Measurements from ENCODE around the gene UBE2G2. TPM values are rescaled to one million over a fixed set of nuclear protein-coding genes. Genes with fewer than 3 reads are reported as not detected.

Gene UBE2G2
- total and polyA plus RNA-seq, 2 experiments from 2014 or later, result 39.1 to 64.4 TPM

- peaks cover 91% of the 10 kb centered on the region for H3K79me2 ChIP-seq (ENCODE audit: insufficient read depth)
These were observed 22.6 kb downstream of the UBE2G2 start for GRCh38 chr21:44778983-44779382.

GRCh38 chr21:44778499-44778911, 23.1 kb downstream of the UBE2G2 start:
- no peak overlapping the region for H3K4me2 ChIP-seq (ENCODE audit: unreplicated experiment)
- H3K4me3 ChIP-seq, result no peak overlapping the region
- no peak overlapping the region for H2AFZ ChIP-seq
- H4K20me1 ChIP-seq (ENCODE audit: insufficient read depth), result 0 out of 2 replicates have a peak, but pooled peaks cover 5% of the 10 kb centered on the region
- no peak overlapping the region for H3K9ac ChIP-seq
- H3K27ac ChIP-seq, result no peak overlapping the region
- H3K27me3 ChIP-seq (replicated peaks; ENCODE audit: insufficient read depth), result no peaks in the 10 kb centered on the region
- in situ Hi-C loops (cut with MboI), result no loop called here
- DNase-seq, result no peak
- H3K79me2 ChIP-seq (ENCODE audit: insufficient read depth), result peaks cover 87% of the 10 kb centered on the region
- no peaks in the 10 kb centered on the region for H3K9me3 ChIP-seq (ENCODE audit: low read depth)
- H3K36me3 ChIP-seq (ENCODE audit: low read depth), result peaks cover 26% of the 10 kb centered on the region
- TF ChIP-seq EZH2phosphoT487 (IDR thresholded peaks at IDR 0.05; ENCODE audit: insufficient read depth, low read depth) (no peak), EZH2 (IDR thresholded peaks at IDR 0.05; ENCODE audit: insufficient read depth, poor library complexity, severe bottlenecking) (no peak)
- 92 to 94% methylated on average over 8 of the region's 8 CpGs for WGBS, 2 experiments (ENCODE audit: low coverage in 1 of 2, low lambda C conversion rate in 2 of 2, missing lambda C conversion rate in 2 of 2)
- H3K4me1 ChIP-seq (ENCODE audit: insufficient read depth), result no peaks in the 10 kb centered on the region
- no peaks in the 10 kb centered on the region for H3F3A ChIP-seq (ENCODE audit: insufficient read depth)
- H3K9me2 ChIP-seq (ENCODE audit: insufficient read depth), result no peaks in the 10 kb centered on the region

More at GRCh38 chr21:44778983-44779382, 22.6 kb downstream of the UBE2G2 start:
- H3K9me3 ChIP-seq (ENCODE audit: low read depth), result no peaks in the 10 kb centered on the region
- H3K36me3 ChIP-seq (ENCODE audit: low read depth), result peaks cover 22% of the 10 kb centered on the region
- H3K9me2 ChIP-seq (ENCODE audit: insufficient read depth), result no peaks in the 10 kb centered on the region
- no peak overlapping the region for H3K9ac ChIP-seq
- no peaks in the 10 kb centered on the region for H3K4me1 ChIP-seq (ENCODE audit: insufficient read depth)
- 96 to 99% methylated on average over 6 of the region's 6 CpGs for WGBS, 2 experiments (ENCODE audit: low coverage in 1 of 2, low lambda C conversion rate in 2 of 2, missing lambda C conversion rate in 2 of 2)
- no peaks in the 10 kb centered on the region for H3K27me3 ChIP-seq (replicated peaks; ENCODE audit: insufficient read depth)
- no peak overlapping the region for H3K4me3 ChIP-seq
- no peak for DNase-seq
- no peak overlapping the region for H3K27ac ChIP-seq
- in situ Hi-C loops (cut with MboI), result no loop called here
- no peak overlapping the region for H2AFZ ChIP-seq
- TF ChIP-seq EZH2 (IDR thresholded peaks at IDR 0.05; ENCODE audit: insufficient read depth, poor library complexity, severe bottlenecking), result no peak
- H4K20me1 ChIP-seq (ENCODE audit: insufficient read depth), result 0 out of 2 replicates have a peak, but pooled peaks cover 5% of the 10 kb centered on the region
- H3F3A ChIP-seq (ENCODE audit: insufficient read depth), result no peaks in the 10 kb centered on the region
- no peak overlapping the region for H3K4me2 ChIP-seq (ENCODE audit: unreplicated experiment)

- no peak for TF ChIP-seq EZH2 (IDR thresholded peaks at IDR 0.05; ENCODE audit: insufficient read depth, poor library complexity, severe bottlenecking)
- TF ChIP-seq EZH2phosphoT487 (IDR thresholded peaks at IDR 0.05; ENCODE audit: insufficient read depth, low read depth), result no peak
- H3K27ac ChIP-seq, result no peak overlapping the region
- H4K20me1 ChIP-seq (ENCODE audit: insufficient read depth), result 0 out of 2 replicates have a peak, but pooled peaks cover 5% of the 10 kb centered on the region
- in situ Hi-C loops (cut with MboI), result no loop called here
- peaks cover 83% of the 10 kb centered on the region for H3K79me2 ChIP-seq (ENCODE audit: insufficient read depth)
- H2AFZ ChIP-seq, result no peak overlapping the region
- no peaks in the 10 kb centered on the region for H3K4me1 ChIP-seq (ENCODE audit: insufficient read depth)
- H3K9me3 ChIP-seq (ENCODE audit: low read depth), result no peaks in the 10 kb centered on the region
- H3K27me3 ChIP-seq (replicated peaks; ENCODE audit: insufficient read depth), result no peaks in the 10 kb centered on the region
- H3K9me2 ChIP-seq (ENCODE audit: insufficient read depth), result no peaks in the 10 kb centered on the region
- DNase-seq, result no peak
- H3K4me2 ChIP-seq (ENCODE audit: unreplicated experiment), result no peak overlapping the region
- no peak overlapping the region for H3K9ac ChIP-seq
- WGBS, 2 experiments (ENCODE audit: low coverage in 1 of 2, low lambda C conversion rate in 2 of 2, missing lambda C conversion rate in 2 of 2), result 90 to 92% methylated on average over 5 of the region's 5 CpGs
- no peaks in the 10 kb centered on the region for H3F3A ChIP-seq (ENCODE audit: insufficient read depth)
- H3K36me3 ChIP-seq (ENCODE audit: low read depth), result peaks cover 30% of the 10 kb centered on the region
- H3K4me3 ChIP-seq, result no peak overlapping the region
These were observed 23.5 kb downstream of the UBE2G2 start for GRCh38 chr21:44778094-44778493.

GRCh38 chr21:44774972-44775371, 26.6 kb downstream of the UBE2G2 start:
- Histone ChIP-seq H3K9ac (no peak overlapping the region), H2AFZ (no peak overlapping the region), H3K9me3 (ENCODE audit: low read depth) (no peaks in the 10 kb centered on the region), H3K79me2 (ENCODE audit: insufficient read depth) (peaks cover 51% of the 10 kb centered on the region), H4K20me1 (ENCODE audit: insufficient read depth) (0 out of 2 replicates have a peak, but pooled peaks cover 5% of the 10 kb centered on the region), H3K27me3 (replicated peaks; ENCODE audit: insufficient read depth) (no peaks in the 10 kb centered on the region), H3K4me2 (ENCODE audit: unreplicated experiment) (no peak overlapping the region), H3F3A (ENCODE audit: insufficient read depth) (no peaks in the 10 kb centered on the region), H3K9me2 (ENCODE audit: insufficient read depth) (no peaks in the 10 kb centered on the region), H3K4me1 (ENCODE audit: insufficient read depth) (no peaks in the 10 kb centered on the region), H3K36me3 (ENCODE audit: low read depth) (peaks cover 40% of the 10 kb centered on the region), H3K4me3 (no peak overlapping the region), H3K27ac (no peak overlapping the region)
- in situ Hi-C loops (cut with MboI), result no loop called here
- TF ChIP-seq EZH2phosphoT487 (IDR thresholded peaks at IDR 0.05; ENCODE audit: insufficient read depth, low read depth), result no peak
- no peak for TF ChIP-seq EZH2 (IDR thresholded peaks at IDR 0.05; ENCODE audit: insufficient read depth, poor library complexity, severe bottlenecking)
- no peak for DNase-seq
- 96% methylated on average over 8 of the region's 8 CpGs for WGBS, 2 experiments (ENCODE audit: low coverage in 1 of 2, low lambda C conversion rate in 2 of 2, missing lambda C conversion rate in 2 of 2)
